Neutrophil (primary cell): ENCODE data around the gene XIST.
A peak's percentile ranks its signal among the peaks of the same experiment; 100 is the strongest.

Source experiments
- H3K27ac ChIP-seq: fragments of 200-600 bp; sonication (generic); 2 replicates; pipeline ENCODE4 v1.5.1; 2016; ENCODE audit warnings: mild to moderate bottlenecking, moderate library complexity
- H3K27me3 ChIP-seq: fragments of 200-600 bp; sonication (generic); 2 replicates; pipeline ENCODE4 v1.6.0; 2016; ENCODE audit warnings: mild to moderate bottlenecking
- H3K36me3 ChIP-seq: fragments of 200-600 bp; sonication (generic); 2 replicates; pipeline ENCODE4 v1.5.1; 2017
- H3K4me1 ChIP-seq, 2 experiments: fragments of 200-600 bp in 1 of 2; sonication (generic) in 1 of 2; 1 replicate in 1 of 2; 2 replicates in 1 of 2; pipeline versions ENCODE4 v1.5.1 to v1.6.1; 2013 to 2016; ENCODE audit warnings: low read depth in 1 of 2, low read length in 1 of 2, mild to moderate bottlenecking in 1 of 2, moderate library complexity in 1 of 2; ENCODE audit not compliant: control insufficient read depth in 1 of 2, insufficient read depth in 1 of 2
- H3K4me3 ChIP-seq, 2 experiments: fragments of 200-600 bp in 1 of 2; sonication (generic) in 1 of 2; 1 replicate in 1 of 2; 2 replicates in 1 of 2; pipeline ENCODE4 v1.5.1; 2013 to 2016; ENCODE audit warnings: low read depth in 1 of 2, low read length in 1 of 2, mild to moderate bottlenecking in 1 of 2, moderate library complexity in 1 of 2
- H3K9me3 ChIP-seq: fragments of 200-600 bp; sonication (generic); 2 replicates; pipeline ENCODE4 v1.5.1; 2016
- TF ChIP-seq, protein P1 (sequence below): fragments of 200-600 bp; sonication (generic); IDR thresholded peaks from 2 replicates; pipeline ENCODE4 v1.5.1; 2016; ENCODE audit warnings: antibody characterized with exemption

Gene XIST

GRCh38 chrX:73867144-73867543 lies 14.6 kb upstream of the XIST start:
- H3K27ac ChIP-seq: no peak overlapping the region
- H3K9me3 ChIP-seq: no peaks in the 10 kb centered on the region
- TF ChIP-seq, protein P1, sequence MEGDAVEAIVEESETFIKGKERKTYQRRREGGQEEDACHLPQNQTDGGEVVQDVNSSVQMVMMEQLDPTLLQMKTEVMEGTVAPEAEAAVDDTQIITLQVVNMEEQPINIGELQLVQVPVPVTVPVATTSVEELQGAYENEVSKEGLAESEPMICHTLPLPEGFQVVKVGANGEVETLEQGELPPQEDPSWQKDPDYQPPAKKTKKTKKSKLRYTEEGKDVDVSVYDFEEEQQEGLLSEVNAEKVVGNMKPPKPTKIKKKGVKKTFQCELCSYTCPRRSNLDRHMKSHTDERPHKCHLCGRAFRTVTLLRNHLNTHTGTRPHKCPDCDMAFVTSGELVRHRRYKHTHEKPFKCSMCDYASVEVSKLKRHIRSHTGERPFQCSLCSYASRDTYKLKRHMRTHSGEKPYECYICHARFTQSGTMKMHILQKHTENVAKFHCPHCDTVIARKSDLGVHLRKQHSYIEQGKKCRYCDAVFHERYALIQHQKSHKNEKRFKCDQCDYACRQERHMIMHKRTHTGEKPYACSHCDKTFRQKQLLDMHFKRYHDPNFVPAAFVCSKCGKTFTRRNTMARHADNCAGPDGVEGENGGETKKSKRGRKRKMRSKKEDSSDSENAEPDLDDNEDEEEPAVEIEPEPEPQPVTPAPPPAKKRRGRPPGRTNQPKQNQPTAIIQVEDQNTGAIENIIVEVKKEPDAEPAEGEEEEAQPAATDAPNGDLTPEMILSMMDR: no peak
- H3K4me3 ChIP-seq: no peak overlapping the region
- H3K36me3 ChIP-seq: no peaks in the 10 kb centered on the region
- no peaks in the 10 kb centered on the region for H3K27me3 ChIP-seq
- no peaks in the 10 kb centered on the region for H3K4me1 ChIP-seq

GRCh38 chrX:73863852-73864251 lies 11.3 kb upstream of the XIST start:
- Histone ChIP-seq H3K27me3 (no peaks in the 10 kb centered on the region), H3K36me3 (no peaks in the 10 kb centered on the region), H3K27ac (no peak overlapping the region), H3K4me3 (no peak overlapping the region), H3K4me1 (no peaks in the 10 kb centered on the region), H3K9me3 (no peaks in the 10 kb centered on the region)
- TF ChIP-seq, protein P1: no peak

- Histone ChIP-seq H3K27me3 (no peaks in the 10 kb centered on the region), H3K4me3 (no peak overlapping the region), H3K27ac (no peak overlapping the region), H3K9me3 (no peaks in the 10 kb centered on the region), H3K4me1 (no peaks in the 10 kb centered on the region), H3K36me3 (no peaks in the 10 kb centered on the region)
- TF ChIP-seq, protein P1: no peak
Observed at GRCh38 chrX:73863268-73863667, 10.8 kb upstream of the XIST start.

GRCh38 chrX:73859622-73860021 lies 7.1 kb upstream of the XIST start:
- no peaks in the 10 kb centered on the region for H3K4me1 ChIP-seq
- no peak overlapping the region for H3K4me3 ChIP-seq
- TF ChIP-seq, protein P1: no peak
- no peaks in the 10 kb centered on the region for H3K36me3 ChIP-seq
- H3K27ac ChIP-seq: no peak overlapping the region
- no peaks in the 10 kb centered on the region for H3K9me3 ChIP-seq
- no peaks in the 10 kb centered on the region for H3K27me3 ChIP-seq

DNA sequence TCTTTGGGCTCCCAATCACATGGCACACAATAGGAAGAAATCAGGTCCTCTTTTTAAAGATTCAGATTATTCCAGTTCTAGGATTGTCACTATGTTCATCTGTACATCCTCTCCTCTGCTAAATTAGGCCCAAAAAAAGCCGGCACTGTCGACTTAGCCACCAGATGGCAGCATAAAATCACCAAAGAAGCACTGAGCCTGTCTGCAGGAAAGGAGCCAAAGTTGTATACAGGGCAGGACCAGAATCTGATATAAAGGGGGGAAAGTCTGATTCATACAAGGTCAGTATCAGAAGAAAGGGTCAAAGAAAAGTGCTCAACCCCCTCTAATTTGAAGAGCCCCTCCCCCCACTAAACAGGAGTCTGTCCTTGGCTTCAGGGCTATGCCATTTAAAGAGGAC lies 3.0 kb upstream of the XIST start:
- peaks cover 0 to 8% of the 10 kb centered on the region in 2 experiments for H3K4me1 ChIP-seq
- no peaks in the 10 kb centered on the region for H3K27me3 ChIP-seq
- H3K9me3 ChIP-seq: no peaks in the 10 kb centered on the region
- TF ChIP-seq, protein P1: peak; percentile 57
- no peaks in the 10 kb centered on the region for H3K36me3 ChIP-seq
- H3K4me3 ChIP-seq: no peak overlapping the region
- no peak overlapping the region for H3K27ac ChIP-seq

DNA sequence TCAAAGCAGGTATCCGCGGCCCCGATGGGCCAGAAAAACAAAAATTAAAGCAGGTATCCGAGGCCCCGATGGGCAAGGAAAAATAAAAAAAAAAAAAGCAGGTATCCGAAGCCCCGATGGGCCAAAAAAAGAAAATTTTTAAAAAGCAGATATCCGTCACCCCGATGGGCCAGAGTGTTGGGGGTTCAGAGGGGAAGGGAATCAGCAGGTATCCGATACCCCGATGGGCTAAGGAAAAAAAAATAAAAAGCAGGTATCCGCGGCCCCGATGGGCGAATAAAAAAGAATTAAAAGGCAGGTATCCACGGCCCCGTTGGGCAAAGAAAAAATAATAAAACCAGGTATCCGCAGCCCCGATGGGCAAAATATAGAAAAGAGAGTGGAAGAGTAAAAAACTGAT lies 492 bp downstream of the XIST start:
- Histone ChIP-seq H3K9me3 (no peaks in the 10 kb centered on the region), H3K4me1 (peaks cover 0 to 8% of the 10 kb centered on the region in 2 experiments), H3K27me3 (no peaks in the 10 kb centered on the region), H3K36me3 (no peaks in the 10 kb centered on the region), H3K27ac (no peak overlapping the region), H3K4me3 (peak overlapping the region in 1 of 2 experiments; percentile 70)
- TF ChIP-seq, protein P1: no peak
